DMS79 (cell line): ENCODE data around the gene TXNDC11.
A peak's percentile ranks its signal among the peaks of the same experiment; 100 is the strongest.

Experiments
- DNase-seq: peaks from one replicate; lab custom pipeline; 2025; lab: John Stamatoyannopoulos, UW

The TXNDC11 gene

GRCh38 chr16:11675561-11676511 is 66.8 kb downstream of the TXNDC11 start:
- no peak for DNase-seq

DNA sequence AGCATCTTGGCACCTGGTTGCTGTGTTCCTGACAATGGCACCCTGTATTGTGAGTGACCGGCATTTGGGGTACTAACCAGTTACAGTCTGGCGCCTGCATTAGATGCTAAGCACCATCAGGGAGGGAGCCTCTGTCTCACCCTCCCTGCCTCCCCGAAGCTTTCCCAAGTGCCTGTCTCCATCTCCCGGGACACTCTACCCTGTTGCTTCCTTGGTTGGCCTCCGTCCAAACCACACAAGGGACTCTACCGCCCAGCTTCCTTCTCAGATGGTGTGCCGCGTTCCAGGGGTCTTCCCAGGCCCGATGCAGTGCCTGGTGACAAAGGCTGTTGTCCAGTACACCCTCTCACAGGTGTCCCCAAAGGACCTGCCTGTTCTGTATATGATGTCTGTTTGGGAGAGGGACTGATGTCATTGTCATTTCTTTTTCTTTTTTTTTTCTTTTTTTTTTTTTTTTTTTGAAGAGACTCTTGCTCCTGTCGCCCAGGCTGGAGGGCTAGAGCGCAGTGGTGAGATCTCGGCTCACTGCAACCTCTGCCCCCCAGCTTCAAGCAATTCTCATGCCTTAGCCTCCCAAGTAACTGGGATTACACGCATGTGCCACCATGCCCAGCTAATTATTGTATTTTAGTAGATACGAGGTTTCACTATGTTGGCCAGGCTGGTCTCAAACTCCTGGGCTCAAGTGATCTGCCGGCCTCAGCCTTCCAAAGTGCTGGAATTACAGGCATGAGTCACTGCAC is 67.7 kb downstream of the TXNDC11 start:
- peak; percentile 55 for DNase-seq

GRCh38 chr16:11674001-11674817 is 68.4 kb downstream of the TXNDC11 start:
- no peak for DNase-seq

GRCh38 chr16:11673091-11674000 is 69.3 kb downstream of the TXNDC11 start:
- no peak for DNase-seq

DNA sequence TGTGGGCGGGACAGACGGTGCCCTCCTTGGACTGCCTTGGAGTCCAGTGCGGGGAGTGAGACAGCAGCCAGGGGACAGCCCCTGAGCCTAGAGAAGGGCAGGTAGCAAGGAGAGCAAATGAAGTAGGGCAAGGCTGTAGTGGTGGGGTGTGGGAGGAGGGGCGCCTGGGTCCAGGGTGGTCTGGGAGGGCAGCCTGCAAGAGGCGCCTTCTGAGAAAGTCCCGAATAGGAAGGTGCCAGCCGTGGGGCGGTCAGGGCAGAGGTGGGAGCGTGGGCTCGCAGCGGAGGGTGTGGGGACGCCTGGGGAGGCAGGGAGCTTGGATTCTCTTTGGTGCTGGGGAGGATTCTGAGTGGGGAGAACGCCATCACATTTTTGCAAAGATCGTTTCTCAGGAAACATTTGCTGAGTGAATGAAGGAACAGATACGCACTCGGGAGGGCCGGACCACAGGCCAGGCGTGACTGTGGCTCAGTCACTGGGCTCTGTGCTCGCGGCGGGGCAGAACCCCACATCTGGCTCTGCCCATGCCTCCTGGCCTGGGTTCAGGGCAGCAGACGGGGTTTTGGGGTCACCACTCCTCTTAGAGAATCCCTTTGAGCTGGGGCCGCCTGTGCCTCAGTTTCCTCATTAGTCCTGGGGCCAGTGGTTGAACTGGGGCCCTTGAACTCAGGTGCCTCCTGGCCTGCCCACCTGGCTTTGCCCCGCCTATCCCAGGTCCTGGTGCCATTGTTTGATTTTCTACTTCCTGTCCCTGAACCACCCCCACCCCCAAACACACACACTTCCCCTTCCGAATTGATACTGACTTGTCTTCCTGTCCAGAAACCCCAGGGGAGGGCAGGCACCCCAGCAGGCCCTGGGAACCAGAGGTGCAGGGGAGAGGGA is 70.2 kb downstream of the TXNDC11 start:
- DNase-seq, result no peak

DNA sequence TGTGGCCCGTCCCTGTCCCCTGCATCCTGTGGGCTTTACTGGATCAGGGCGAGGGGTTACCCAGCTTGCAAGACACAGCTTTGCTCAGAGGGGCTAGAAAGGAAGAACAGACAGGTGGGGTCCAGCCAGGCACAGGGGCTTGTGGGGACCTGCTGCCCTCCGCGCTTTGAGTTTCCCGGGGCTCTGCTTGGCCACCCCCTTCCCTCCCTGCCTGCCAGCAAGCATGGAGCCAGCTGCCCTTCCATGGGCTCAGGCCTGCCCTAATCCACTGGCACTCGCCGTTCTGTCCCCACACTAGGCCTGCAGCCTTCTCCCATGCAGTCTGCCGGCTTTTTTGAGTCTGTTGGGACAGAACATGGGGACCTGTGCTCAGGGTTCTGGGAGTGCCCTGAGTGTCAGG is 71.0 kb downstream of the TXNDC11 start:
- DNase-seq, result no peak

- no peak for DNase-seq
Measured at GRCh38 chr16:11671271-11671670, 71.4 kb downstream of the TXNDC11 start.

DNA sequence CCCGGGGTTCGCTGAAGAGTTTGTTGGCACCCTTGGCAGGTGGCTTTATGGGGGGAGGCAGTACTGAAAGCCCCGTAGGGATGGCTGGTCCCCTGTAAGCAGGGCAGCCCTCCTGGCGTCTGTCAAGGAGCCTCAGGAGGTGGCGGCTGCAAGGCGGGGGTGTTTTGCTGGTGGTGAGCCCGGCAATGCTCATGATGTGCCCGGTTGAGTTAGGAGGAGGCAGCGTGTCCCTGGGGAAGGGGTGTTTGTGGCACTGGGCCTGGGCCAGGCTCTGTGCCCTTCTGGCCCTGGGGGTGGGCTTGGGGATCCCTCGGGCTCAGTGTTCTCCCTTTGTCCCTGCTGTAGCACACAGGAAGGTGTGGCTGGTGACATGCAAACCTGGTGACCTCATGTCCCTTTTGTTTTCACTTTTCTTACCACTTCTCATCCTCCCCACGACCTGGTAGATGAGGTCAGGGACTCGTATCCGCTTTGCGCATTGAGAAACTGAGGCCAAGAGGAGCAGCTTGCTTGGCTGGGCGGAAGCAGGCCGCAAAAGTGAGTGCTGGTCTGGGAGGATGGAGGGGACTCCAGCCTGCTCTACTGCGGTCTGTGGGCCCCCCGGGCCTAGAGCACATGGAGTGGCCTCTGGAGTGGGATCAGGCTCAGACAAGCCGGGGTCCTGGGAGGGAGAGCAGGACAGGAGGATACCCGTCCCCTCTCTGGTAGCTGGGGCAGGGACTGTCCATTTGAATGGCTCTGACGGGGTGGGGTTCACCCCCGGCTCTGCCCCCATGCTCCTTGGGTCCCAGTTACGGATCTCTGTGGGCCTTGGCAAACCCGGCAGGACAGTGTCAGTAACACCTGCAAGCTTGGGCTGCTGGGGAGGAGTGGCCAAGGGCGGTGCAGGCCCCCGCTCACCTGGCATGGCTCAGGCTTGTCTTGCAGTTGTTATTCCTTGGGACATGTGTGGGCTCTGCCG is 72.2 kb downstream of the TXNDC11 start:
- DNase-seq, result no peak

DNA sequence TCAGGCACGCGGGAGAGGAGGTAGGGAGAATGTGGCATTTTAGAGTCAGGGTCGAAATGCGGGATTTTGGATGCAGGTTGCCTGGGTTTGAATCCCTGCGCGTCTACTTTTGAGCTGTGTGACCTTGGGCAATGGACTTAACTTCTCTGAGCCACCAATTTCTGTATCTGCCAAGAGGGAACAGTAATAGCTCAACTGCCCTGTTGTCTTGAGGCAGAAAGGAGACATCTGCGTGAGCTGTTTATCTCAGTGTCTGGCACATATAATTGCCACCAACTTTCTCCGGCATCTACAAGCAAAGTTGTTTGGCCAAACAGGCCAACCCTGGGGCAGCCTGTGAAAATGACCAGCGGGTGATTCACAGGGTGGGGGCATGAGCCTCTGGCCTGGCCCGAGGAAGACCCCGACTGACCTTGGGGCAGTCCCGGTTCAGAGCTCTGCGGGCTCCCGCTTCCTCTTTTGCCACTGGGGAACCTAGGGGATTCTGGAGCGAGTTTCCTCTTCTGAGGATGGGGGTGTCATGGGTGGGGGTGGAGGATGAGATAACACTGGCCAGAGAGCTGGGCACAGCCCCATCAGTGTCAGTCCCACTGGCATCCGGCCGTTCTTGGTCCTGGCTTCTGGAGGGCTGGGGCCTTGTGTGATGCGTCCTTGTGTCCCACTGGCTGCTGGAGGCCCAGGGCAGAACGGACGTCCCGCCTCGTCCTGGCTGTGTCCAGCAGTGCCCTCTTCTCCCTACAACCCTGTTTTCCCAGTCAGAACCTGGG is 73.1 kb downstream of the TXNDC11 start:
- DNase-seq, result no peak

DNA sequence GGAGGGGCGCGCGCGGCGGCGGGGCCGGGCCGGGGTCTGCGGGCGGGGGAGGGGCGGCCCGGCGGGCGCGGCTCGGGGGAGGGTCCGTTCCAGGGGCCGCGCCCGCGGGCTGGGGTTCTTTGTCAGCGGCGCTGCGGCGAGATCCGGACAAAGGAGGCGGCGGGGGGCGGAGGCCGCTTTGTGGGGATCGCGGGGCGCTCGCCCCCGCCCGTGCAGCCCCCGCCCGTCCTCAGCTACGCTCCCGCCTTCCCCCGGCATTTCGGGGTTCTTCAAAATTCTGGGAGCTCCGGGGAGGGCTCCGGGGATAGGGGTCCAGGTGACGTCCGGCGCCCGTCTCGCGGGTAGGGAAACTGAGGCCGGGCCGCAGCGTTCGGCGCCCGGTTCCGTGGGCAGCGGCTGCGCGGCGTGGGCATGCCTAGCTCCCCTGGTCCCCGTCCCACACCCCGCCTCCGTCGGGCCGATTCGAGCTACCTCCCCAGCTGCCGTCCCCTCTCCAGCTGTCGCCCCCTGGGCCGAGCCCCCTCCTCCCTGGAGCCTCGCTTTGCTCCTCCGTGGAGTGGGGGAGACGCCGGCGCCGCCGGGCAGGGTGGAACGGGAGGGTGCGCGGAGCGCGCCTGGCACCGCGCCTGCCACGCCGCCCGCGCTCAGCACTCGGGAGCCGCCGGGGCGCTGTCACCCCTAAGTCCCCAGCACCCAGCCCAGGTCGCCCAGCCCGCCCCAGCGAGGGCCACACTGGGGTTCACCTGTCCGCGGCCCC is 73.9 kb downstream of the TXNDC11 start:
- DNase-seq, result no peak

GRCh38 chr16:11667824-11668622 is 74.6 kb downstream of the TXNDC11 start, which contains the start of gene SNN:
Gene SNN (plus strand): TSS chr16:11668455. CDS start chr16:11676060, 7,605 bp downstream.
- DNase-seq, result peak; percentile 57

DNA sequence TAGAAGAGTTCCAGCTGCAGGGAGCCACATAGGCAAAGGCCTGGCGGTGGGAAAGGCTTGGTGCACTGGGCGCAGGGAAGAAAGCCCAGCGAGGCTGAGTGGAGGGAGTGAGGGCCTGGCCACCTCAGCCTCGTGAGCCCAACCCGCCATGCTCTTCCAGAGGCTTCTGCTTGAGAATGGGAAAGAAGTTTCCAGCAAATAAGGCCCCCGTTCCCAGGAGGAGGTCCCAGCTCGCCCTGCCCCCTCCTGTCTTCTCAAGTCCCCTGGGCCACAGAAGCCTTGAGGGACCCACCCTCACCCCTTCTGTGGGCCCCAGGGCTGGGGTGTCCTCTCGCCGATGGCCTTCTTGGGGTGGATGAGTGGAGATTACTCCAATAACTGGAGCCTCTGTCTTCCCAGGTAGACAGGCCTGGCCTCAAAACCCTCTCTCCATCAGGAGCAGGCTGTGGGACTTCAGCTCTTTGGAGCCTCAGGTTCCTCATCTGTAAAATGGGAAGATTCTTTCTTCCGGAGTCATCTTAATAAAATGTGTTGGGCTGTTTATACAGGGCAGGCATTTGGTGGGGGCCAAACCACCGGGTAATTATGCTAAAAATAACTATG is 75.3 kb downstream of the TXNDC11 start:
- DNase-seq, result no peak

DNA sequence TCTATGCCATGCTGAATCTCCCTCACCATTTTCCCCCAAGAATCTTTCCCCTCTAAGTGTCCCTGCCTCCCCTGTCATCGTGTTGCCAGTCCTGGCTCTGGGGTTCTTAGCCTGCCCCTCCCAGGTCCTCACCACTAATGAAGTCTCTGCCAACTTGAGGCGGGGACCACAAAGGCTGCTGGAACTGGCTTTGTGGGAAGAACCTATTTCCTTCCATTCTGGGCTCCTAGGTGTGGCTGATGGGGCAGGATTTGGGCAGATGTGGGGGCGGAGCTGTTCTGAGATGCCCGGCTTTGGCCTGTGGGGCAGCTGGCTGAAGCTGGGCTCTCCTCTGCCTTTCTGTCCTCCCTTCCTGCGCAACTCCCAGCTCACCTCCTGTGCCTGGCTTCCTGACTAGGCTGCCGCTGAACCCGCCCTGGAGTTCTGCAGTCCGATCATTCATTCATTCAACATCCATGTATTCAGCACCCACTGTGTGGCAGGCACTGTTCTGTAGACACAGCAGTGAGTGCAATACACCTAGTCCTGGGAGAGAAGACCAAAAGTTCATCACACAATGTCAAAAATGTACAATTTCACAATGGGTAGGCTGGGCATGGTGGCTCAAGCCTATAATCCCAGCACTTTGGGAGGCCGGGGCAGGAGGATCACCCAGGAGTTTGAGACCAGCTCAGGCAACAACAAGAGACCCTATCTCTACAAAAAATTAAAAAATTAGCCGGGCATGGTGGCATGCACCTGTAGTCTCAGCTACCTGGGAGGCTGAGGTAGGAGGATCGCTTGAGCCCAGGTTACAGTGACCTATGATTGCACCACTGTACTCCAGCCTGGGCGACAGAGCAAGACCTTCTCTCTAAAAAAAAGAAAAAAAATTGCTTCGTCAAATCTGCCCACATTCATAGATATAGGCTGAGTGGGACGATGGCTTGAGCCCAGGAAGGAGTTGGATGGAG is 76.3 kb downstream of the TXNDC11 start:
- no peak for DNase-seq

- no peak for DNase-seq
Measured at GRCh38 chr16:11665071-11665491, 77.6 kb downstream of the TXNDC11 start.

- no peak for DNase-seq
Measured at GRCh38 chr16:11662582-11662981, 80.1 kb downstream of the TXNDC11 start.
